GM21447 (cell line): Measurements from ENCODE around the gene OR5H14.
"Not testable (repeated sequence)": the region's sequence is repeated elsewhere in the genome, so short reads cannot be mapped to it uniquely, and the experiment has no call there.

Experiments used
- ATAC-seq: cut with Tn5 transposase; IDR thresholded peaks from one replicate; pipeline ENCODE4 v1.9.1; 2021; ENCODE audit not compliant: unreplicated experiment

The OR5H14 gene

GRCh38 chr3:98196293-98196692 is 49.0 kb downstream of the OR5H14 start:
- not testable (repeated sequence) for ATAC-seq

- no peak for ATAC-seq
Observed at GRCh38 chr3:98199020-98199419, 51.7 kb downstream of the OR5H14 start.
